Measurements from ENCODE around the gene VPS45.
A peak's percentile ranks its signal among the peaks of the same experiment; 100 is the strongest.

The VPS45 gene

DNA sequence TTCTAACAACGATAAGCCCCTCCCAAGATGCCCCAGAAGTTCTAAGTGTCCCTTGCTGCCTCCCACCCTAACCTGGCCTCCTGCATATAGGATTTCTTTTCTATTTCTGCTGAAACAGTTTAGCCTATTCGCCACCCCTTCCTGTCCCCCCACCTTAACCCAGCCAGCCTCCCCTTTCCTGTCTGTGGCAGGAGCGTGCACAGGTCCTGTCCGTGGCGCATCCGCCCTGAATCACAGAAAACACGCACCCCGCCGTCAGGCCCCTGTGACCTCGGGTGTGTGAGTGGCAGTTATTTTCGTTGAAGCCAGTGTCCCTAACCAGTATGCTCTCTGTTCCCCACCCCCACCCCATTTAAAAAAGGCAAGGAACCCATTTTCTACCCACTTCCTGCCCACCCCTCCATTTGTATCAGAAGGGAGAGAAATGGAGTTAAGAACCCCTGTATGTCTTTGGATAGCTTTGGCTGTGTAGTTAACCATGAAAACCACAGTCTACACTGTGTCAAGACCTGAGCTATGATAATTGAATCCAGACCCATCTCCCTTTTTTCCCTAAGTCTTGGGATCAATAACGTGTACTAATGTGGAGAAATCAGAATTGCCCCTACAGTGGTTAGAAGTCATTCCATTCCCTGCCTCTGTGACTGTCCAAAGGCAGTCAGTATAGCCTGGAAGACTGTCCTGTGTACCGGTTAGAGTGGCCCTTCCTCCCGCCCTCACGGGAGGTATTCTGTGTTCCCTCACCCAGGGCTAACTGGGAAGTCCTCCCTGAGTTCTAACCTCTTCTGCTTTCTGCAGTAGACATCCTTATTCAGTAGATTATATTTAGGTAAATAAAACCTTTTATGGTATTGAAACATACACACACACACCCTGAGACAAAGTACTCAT, 84.0 kb downstream of the VPS45 start:
- H3K27ac ChIP-seq (ENCODE audit: low read length) = peak overlapping the region; percentile 13
- H3K9ac ChIP-seq (ENCODE audit: low read depth, low read length) = peak overlapping the region; percentile 86
- peaks cover 8% of the 10 kb centered on the region for H3K4me1 ChIP-seq (ENCODE audit: insufficient read depth, low read length)
- peaks cover 48% of the 10 kb centered on the region for H3K36me3 ChIP-seq (ENCODE audit: insufficient read depth, low read depth, low read length)
- H3K4me3 ChIP-seq (ENCODE audit: low read length) = peak overlapping the region; percentile 93
- H3K27me3 ChIP-seq (ENCODE audit: insufficient read depth, low read length) = peaks cover 16% of the 10 kb centered on the region
- no peaks in the 10 kb centered on the region for H3K9me3 ChIP-seq (ENCODE audit: insufficient read depth, low read depth, low read length)

DNA sequence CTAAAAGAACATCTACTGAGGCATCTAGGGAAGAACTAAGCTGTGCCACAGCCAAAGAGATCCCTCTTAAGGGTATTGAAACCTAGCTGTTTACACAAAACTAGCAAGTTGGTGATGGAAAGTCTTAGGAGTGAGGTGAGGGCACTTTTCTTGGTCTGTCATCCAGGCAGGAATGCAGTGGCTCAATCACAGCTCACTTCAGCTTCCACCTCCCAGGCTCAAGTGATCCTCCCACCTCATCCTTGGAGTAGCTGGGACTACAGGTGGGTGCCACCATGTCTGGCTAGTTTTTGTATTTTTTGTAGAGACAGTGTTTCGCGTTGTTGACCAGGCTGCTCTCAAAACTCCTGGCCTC, 84.6 kb downstream of the VPS45 start:
- no peak overlapping the region for H3K27ac ChIP-seq (ENCODE audit: low read length)

DNA sequence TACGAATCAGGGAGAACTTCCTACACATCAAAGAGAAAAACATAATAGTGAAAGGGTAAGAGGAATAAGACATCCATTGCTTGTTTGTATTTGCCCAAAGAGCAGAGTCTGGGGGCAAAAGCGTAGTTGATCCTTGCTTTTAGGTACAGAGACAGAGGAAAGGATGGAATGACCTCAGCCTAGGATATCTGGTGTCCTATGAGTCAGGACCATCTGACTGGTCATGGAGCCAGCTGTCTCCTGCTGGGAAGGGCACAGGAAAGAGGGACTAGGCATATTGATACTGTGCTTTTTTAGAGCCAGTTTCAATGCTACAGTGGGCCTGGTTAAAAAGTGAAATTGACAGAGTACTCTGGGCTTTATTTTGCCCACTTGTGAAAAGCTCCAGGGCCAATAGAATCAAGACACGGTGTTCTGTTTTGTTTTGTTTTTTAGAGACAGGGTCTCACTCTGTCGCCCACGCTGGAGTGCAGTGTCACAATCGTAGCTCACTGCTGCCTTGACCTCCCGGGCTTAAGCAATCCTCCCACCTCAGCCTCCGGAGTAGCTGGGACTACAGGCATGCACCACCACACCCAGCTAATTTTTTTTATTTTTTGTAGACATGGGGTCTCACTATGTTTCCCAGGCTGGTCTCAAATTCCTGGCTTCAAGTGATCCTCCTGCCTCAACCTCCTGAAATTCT, 85.3 kb downstream of the VPS45 start:
- Histone ChIP-seq H3K4me3 (ENCODE audit: low read length) (no peak overlapping the region), H3K4me1 (ENCODE audit: insufficient read depth, low read length) (peaks cover 8% of the 10 kb centered on the region), H3K27me3 (ENCODE audit: insufficient read depth, low read length) (peaks cover 15% of the 10 kb centered on the region), H3K36me3 (ENCODE audit: insufficient read depth, low read depth, low read length) (peaks cover 61% of the 10 kb centered on the region), H3K9ac (ENCODE audit: low read depth, low read length) (no peak overlapping the region), H3K27ac (ENCODE audit: low read length) (no peak overlapping the region), H3K9me3 (ENCODE audit: insufficient read depth, low read depth, low read length) (no peaks in the 10 kb centered on the region)

More for the DNA sequence above, 84.6 kb downstream of the VPS45 start:
- Histone ChIP-seq H3K9ac (ENCODE audit: low read depth, low read length) (peak overlapping the region; percentile 86; the same call in 1 of the 2 replicates), H3K9me3 (ENCODE audit: insufficient read depth, low read depth, low read length) (no peaks in the 10 kb centered on the region), H3K36me3 (ENCODE audit: insufficient read depth, low read depth, low read length) (peaks cover 54% of the 10 kb centered on the region), H3K4me3 (ENCODE audit: low read length) (peak overlapping the region; percentile 93), H3K27me3 (ENCODE audit: insufficient read depth, low read length) (peaks cover 16% of the 10 kb centered on the region), H3K4me1 (ENCODE audit: insufficient read depth, low read length) (peaks cover 8% of the 10 kb centered on the region)

DNA sequence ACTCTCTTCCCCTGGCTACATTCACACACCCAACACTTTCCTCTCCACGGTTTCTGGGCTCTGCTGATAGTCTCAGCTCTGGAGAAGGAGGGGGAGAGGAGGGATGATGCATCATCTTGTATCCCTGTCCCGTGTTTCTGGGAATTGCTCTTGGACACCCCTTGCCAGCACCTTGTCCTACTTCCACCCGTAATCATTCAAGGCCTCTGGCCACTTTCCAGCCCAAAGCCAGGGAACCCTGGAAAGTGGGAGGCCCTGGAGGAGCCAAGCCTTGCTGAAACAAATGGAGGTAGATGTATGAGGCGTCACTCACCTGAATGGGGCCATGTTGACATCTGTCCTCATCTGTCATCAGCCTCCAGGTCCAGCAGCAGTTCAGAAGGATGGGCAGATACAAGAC, 86.6 kb downstream of the VPS45 start:
- Histone ChIP-seq H3K9ac (ENCODE audit: low read depth, low read length) (no peak overlapping the region), H3K4me1 (ENCODE audit: insufficient read depth, low read length) (peaks cover 8% of the 10 kb centered on the region)

DNA sequence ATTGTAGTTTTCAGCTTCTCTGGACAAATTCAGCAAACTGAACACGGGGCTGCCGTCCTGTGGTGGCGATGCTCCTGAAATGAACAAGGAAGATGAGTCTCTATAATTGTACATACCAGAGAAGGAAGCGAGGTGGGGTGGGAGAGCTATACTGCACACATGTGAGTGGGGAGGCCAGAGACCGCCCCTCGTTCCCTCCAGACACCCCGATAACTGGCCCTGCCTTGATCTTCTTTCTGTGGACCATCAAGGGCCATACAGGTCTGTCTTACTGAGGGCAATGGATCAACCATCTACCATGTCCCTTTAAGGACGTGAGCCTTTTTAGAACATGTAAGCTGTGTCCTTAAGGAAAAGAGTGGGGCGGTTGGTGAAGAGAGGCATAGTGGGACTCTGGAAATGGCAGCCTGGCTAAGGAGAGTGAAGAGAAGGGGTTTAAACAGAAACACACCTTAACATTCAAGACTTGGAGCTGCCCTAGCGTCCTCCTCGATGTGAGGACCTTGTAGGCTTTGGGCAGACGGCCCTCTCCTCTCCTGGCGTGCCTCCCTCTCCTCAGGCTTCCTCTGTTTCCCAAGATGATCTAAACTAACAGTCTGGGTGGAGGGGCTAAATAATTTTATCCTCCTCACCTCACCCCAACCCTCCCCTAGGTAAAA, 88.0 kb downstream of the VPS45 start:
- H3K4me1 ChIP-seq (ENCODE audit: insufficient read depth, low read length) = peaks cover 8% of the 10 kb centered on the region
- no peak overlapping the region for H3K9ac ChIP-seq (ENCODE audit: low read depth, low read length)
- H3K36me3 ChIP-seq (ENCODE audit: insufficient read depth, low read depth, low read length) = peaks cover 86% of the 10 kb centered on the region

More for the DNA sequence above, 86.6 kb downstream of the VPS45 start:
- Histone ChIP-seq H3K9me3 (ENCODE audit: insufficient read depth, low read depth, low read length) (no peaks in the 10 kb centered on the region), H3K36me3 (ENCODE audit: insufficient read depth, low read depth, low read length) (peaks cover 73% of the 10 kb centered on the region), H3K27me3 (ENCODE audit: insufficient read depth, low read length) (peaks cover 3% of the 10 kb centered on the region; the same call in 1 of the 2 replicates), H3K27ac (ENCODE audit: low read length) (no peak overlapping the region), H3K4me3 (ENCODE audit: low read length) (no peak overlapping the region)

DNA sequence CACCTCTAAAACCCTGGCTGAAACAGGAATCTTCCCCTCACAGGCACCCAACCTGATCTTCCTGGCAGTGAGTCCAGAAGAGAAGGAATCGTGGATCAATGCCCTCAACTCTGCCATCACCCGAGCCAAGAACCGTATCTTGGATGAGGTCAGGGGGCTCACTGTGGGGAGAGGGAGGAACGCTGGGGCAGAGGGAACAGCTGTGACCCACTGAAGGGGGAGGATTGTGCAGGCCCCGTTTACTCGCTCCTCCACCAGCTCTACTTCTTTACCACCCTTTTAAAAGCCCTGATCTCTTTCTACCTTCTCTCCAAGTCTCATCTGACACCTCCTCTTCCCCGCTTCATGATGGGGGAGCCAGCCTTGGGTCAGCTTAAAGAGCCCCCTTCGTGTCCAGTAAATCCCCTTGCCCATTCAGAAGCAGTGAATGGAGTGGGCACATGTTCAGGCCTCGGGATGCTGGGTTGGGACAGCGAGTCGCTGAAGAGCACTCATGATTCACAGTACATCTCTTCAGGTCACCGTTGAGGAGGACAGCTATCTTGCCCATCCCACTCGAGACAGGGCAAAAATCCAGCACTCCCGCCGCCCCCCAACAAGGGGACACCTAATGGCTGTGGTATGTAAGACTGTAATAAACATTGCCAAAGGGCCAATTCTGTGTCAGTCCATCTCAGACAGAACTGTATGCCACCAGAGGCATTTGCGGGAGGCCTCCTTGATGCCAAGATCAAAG, 89.5 kb downstream of the VPS45 start:
- Histone ChIP-seq H3K27ac (ENCODE audit: low read length) (no peak overlapping the region), H3K9ac (ENCODE audit: low read depth, low read length) (no peak overlapping the region), H3K36me3 (ENCODE audit: insufficient read depth, low read depth, low read length) (peaks cover 80% of the 10 kb centered on the region), H3K9me3 (ENCODE audit: insufficient read depth, low read depth, low read length) (no peaks in the 10 kb centered on the region), H3K27me3 (ENCODE audit: insufficient read depth, low read length) (no peaks in the 10 kb centered on the region), H3K4me3 (ENCODE audit: low read length) (no peak overlapping the region), H3K4me1 (ENCODE audit: insufficient read depth, low read length) (peaks cover 8% of the 10 kb centered on the region)

More for the DNA sequence above, 88.0 kb downstream of the VPS45 start:
- Histone ChIP-seq H3K4me3 (ENCODE audit: low read length) (no peak overlapping the region), H3K9me3 (ENCODE audit: insufficient read depth, low read depth, low read length) (no peaks in the 10 kb centered on the region), H3K27ac (ENCODE audit: low read length) (no peak overlapping the region), H3K27me3 (ENCODE audit: insufficient read depth, low read length) (no peaks in the 10 kb centered on the region)

DNA sequence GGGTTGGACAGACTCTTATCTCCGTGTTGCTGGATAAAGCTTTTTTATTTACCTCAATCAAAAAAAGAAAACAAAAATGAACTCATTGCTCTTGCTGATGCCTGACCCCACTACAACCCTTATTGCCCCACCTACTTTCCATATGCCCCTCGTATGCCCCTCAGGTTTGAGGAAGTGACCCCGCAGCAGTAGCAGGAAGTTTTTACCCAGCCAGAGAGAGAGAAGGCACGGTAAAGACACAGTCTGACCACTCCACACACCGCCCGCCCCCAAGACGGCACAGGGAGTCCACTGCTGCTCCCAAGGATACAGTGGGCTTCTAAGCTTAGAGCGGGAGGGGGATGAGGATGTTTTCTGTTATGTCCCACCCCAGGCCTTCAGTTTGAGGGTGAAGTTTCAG, 92.0 kb downstream of the VPS45 start:
- peaks cover 23% of the 10 kb centered on the region for H3K4me1 ChIP-seq (ENCODE audit: insufficient read depth, low read length)

DNA sequence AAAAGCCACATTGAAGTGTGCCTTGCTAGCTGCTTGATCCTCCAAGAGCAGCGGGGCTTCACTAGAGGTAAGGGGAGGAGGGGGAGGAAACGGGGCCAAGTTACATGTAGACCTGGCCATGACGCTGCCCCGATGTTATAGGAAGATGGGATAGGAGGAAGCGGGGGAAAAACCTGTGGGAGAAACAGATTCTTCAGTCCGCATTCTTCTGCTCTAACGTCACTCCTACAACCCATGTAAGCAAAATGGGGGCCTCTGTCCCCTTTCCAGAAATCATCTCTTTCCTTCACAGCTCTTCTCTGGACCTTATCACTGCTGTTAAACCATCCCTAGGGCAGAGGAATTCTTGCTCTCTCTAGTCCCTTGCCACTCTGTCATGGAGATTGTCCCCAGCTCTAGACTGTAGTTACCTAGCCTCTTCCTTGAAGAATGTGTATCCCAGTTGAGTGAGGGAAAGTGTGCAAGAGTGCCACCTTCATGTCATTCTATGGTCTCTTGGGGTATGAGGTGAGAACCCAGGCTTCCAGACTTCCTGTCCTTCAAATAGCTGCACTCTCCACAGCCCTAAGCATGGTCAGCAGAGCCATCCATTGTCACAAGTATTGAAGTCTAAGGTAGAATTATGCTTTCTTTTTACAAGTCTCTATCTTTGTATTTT, 93.5 kb downstream of the VPS45 start:
- peak overlapping the region; percentile 98; the same call in 1 of the 2 replicates for H3K9ac ChIP-seq (ENCODE audit: low read depth, low read length)
- H3K9me3 ChIP-seq (ENCODE audit: insufficient read depth, low read depth, low read length) = no peaks in the 10 kb centered on the region
- peaks cover 23% of the 10 kb centered on the region for H3K4me1 ChIP-seq (ENCODE audit: insufficient read depth, low read length)
- H3K36me3 ChIP-seq (ENCODE audit: insufficient read depth, low read depth, low read length) = peaks cover 42% of the 10 kb centered on the region
- H3K27ac ChIP-seq (ENCODE audit: low read length) = no peak overlapping the region
- no peak overlapping the region for H3K4me3 ChIP-seq (ENCODE audit: low read length)
- H3K27me3 ChIP-seq (ENCODE audit: insufficient read depth, low read length) = no peaks in the 10 kb centered on the region

More for the DNA sequence above, 92.0 kb downstream of the VPS45 start:
- H3K27ac ChIP-seq (ENCODE audit: low read length) = no peak overlapping the region
- no peaks in the 10 kb centered on the region for H3K9me3 ChIP-seq (ENCODE audit: insufficient read depth, low read depth, low read length)
- H3K4me3 ChIP-seq (ENCODE audit: low read length) = no peak overlapping the region
- no peaks in the 10 kb centered on the region for H3K27me3 ChIP-seq (ENCODE audit: insufficient read depth, low read length)
- peaks cover 58% of the 10 kb centered on the region for H3K36me3 ChIP-seq (ENCODE audit: insufficient read depth, low read depth, low read length)
- H3K9ac ChIP-seq (ENCODE audit: low read depth, low read length) = no peak overlapping the region

DNA sequence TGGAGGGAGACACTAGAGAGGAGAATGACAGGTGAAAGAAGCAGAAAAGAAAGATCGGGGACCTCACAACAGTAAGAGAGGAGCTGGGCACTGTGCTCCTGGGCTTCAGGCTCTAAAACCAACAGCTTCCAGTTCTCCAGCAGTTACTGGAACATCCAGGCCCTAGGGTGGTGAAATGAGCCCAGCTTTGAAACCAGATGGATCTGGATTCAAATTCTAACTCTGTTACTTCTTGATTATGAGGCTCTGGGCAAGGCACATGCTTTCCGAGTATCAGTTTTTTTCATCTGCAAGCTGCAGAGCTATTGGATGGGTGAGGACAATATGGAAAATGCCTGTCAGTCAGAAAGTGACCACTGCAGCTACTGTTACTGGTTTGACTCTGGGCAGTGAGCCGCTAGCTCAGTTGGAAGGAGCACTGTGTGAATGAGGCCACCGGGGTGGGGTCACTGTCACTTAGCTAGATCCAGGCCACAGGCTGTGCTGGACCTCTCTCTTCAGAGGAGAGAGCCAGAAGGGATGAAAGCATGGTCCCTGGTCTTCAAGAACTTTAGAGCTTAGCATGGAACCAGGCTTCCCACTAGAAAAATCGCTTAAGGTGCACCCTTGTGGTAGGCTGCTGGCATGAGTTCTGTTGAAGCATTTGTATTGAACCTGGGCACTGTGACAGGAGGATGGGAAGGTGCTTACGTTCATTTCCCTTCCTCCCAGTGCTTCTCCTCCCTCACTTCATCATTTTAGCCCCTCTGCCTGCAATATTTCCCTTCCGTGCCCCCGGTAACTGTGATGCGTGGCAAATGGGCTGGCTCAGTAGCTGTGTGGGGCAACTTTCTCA, 94.4 kb downstream of the VPS45 start:
- Histone ChIP-seq H3K4me1 (ENCODE audit: insufficient read depth, low read length) (peaks cover 23% of the 10 kb centered on the region), H3K36me3 (ENCODE audit: insufficient read depth, low read depth, low read length) (peaks cover 34% of the 10 kb centered on the region), H3K9ac (ENCODE audit: low read depth, low read length) (peak overlapping the region; percentile 98), H3K27me3 (ENCODE audit: insufficient read depth, low read length) (no peaks in the 10 kb centered on the region), H3K27ac (ENCODE audit: low read length) (peak overlapping the region; percentile 99), H3K9me3 (ENCODE audit: insufficient read depth, low read depth, low read length) (no peaks in the 10 kb centered on the region), H3K4me3 (ENCODE audit: low read length) (peak overlapping the region; percentile 71)

DNA sequence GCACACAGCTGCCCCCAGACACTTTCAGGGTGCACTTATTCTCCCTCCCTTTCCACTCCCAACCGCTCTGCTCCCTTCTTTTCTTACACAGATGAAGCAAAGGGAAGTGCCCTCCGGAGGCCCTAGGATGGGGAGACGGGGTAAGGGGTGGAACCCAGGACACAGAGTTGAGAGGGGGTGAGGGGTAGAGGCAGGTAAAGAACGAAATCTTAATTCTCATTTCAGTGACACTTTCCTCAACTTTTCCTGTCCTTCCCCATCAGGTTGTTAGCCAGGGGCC, 94.9 kb downstream of the VPS45 start:
- Histone ChIP-seq H3K4me1 (ENCODE audit: insufficient read depth, low read length) (peaks cover 23% of the 10 kb centered on the region), H3K9ac (ENCODE audit: low read depth, low read length) (peak overlapping the region; percentile 98), H3K27me3 (ENCODE audit: insufficient read depth, low read length) (no peaks in the 10 kb centered on the region), H3K27ac (ENCODE audit: low read length) (peak overlapping the region; percentile 99), H3K4me3 (ENCODE audit: low read length) (peak overlapping the region; percentile 71), H3K9me3 (ENCODE audit: insufficient read depth, low read depth, low read length) (no peaks in the 10 kb centered on the region), H3K36me3 (ENCODE audit: insufficient read depth, low read depth, low read length) (peaks cover 28% of the 10 kb centered on the region)

Data from iPS-20b (cell line).